ENCODE data around the gene PDAP1. TPM values are rescaled to one million over a fixed set of nuclear protein-coding genes. Genes with fewer than 3 reads are reported as not detected.
"Not testable (repeated sequence)": the region's sequence is repeated elsewhere in the genome, so short reads cannot be mapped to it uniquely, and the experiment has no call there.

The PDAP1 gene
- polyA plus RNA-seq, 1 donor (not counting 4 experiments of a cell fraction or from before 2014, with no cell fraction given), result 99.1 TPM

- H3K4me2 ChIP-seq (ENCODE audit: control insufficient read depth, extremely low read depth, insufficient read depth, low read depth, low read length); H3K4me1 ChIP-seq (ENCODE audit: control insufficient read depth, extremely low read depth, insufficient read depth, low read length); FAIRE-seq; dilution Hi-C loops (cut with MboI; ENCODE audit: extremely low pct_ligation_motif_present, low sequenced_read_pairs); H3K9me3 ChIP-seq (ENCODE audit: control insufficient read depth, low read depth, low read length); H3K9ac ChIP-seq (ENCODE audit: control insufficient read depth, extremely low read depth, insufficient read depth, low read length); H3K4me3 ChIP-seq (ENCODE audit: control insufficient read depth in 2 of 3, extremely low read depth in 1 of 3, insufficient read depth in 2 of 3, low read depth in 1 of 3, low read length in 3 of 3); H3K27ac ChIP-seq (ENCODE audit: control insufficient read depth, insufficient read depth, low read length); H3K9me1 ChIP-seq (ENCODE audit: control insufficient read depth, extremely low read depth, insufficient read depth, low read length); H3K27me3 ChIP-seq (ENCODE audit: control insufficient read depth, extremely low read depth, insufficient read depth, low read length); H2AFZ ChIP-seq (ENCODE audit: control insufficient read depth, low read length); DNase-seq (ENCODE audit: low read depth, low spot score); H4K20me1 ChIP-seq (ENCODE audit: control insufficient read depth, extremely low read depth, insufficient read depth, low read length): not testable (repeated sequence)
- H3K36me3 ChIP-seq (ENCODE audit: control insufficient read depth in 2 of 2, extremely low read depth in 1 of 2, insufficient read depth in 2 of 2, low read length in 2 of 2), result peaks cover 45 to 47% of the 10 kb centered on the region in 2 experiments
- peaks cover 20% of the 10 kb centered on the region for H3K79me2 ChIP-seq (ENCODE audit: control insufficient read depth, insufficient read depth, low read length)
- peak; percentile 37 to 65 (median 48) for TF ChIP-seq CTCF (optimal IDR thresholded peaks at IDR 0.05 in 1 of 3, IDR thresholded peaks at IDR 0.05 in 1 of 3, conservative IDR thresholded peaks at IDR 0.05 in 1 of 3; ENCODE audit: extremely low read depth in 1 of 3, insufficient read depth in 2 of 3, low read length in 3 of 3)
Measured at GRCh38 chr7:99415513-99416127, 7.2 kb upstream of the PDAP1 start.

DNA sequence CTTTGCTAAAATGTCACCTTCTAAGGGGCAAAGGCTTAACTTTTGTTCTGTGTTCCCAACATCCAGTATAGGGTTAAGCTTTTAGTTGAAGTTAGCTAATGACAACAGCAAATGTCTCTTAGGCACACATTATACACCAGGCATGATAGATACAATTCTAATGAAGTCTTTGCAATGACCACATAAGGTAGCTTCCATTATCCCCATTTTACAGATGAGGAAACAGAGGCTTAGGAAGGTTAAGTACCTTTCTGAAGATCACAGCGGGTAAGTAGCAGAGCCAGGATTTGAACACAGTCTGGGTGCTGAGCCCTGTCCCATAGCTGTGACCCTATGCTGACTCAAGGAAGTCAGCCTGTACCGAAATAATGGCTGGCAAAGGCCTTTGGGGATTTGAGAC is 2.2 kb upstream of the PDAP1 start:
- H3K4me2 ChIP-seq (ENCODE audit: control insufficient read depth, extremely low read depth, insufficient read depth, low read depth, low read length), result peak overlapping the region; percentile 4
- FAIRE-seq (no peak), DNase-seq (ENCODE audit: low read depth, low spot score) (no peak)
- peaks cover 15 to 27% of the 10 kb centered on the region in 2 experiments for H3K36me3 ChIP-seq (ENCODE audit: control insufficient read depth in 2 of 2, extremely low read depth in 1 of 2, insufficient read depth in 2 of 2, low read length in 2 of 2)
- H3K27me3 ChIP-seq (ENCODE audit: control insufficient read depth, extremely low read depth, insufficient read depth, low read length), result no peaks in the 10 kb centered on the region
- dilution Hi-C loops (cut with MboI; ENCODE audit: extremely low pct_ligation_motif_present, low sequenced_read_pairs), result no loop called here
- peaks cover 24% of the 10 kb centered on the region for H3K4me1 ChIP-seq (ENCODE audit: control insufficient read depth, extremely low read depth, insufficient read depth, low read length)
- no peak for TF ChIP-seq CTCF (optimal IDR thresholded peaks at IDR 0.05 in 1 of 3, IDR thresholded peaks at IDR 0.05 in 1 of 3, conservative IDR thresholded peaks at IDR 0.05 in 1 of 3; ENCODE audit: extremely low read depth in 1 of 3, insufficient read depth in 2 of 3, low read length in 3 of 3)
- H3K9me3 ChIP-seq (ENCODE audit: control insufficient read depth, low read depth, low read length), result no peaks in the 10 kb centered on the region
- peaks cover 3% of the 10 kb centered on the region for H3K9me1 ChIP-seq (ENCODE audit: control insufficient read depth, extremely low read depth, insufficient read depth, low read length)
- H3K79me2 ChIP-seq (ENCODE audit: control insufficient read depth, insufficient read depth, low read length), result peaks cover 66% of the 10 kb centered on the region
- no peak overlapping the region for H3K27ac ChIP-seq (ENCODE audit: control insufficient read depth, insufficient read depth, low read length)
- H4K20me1 ChIP-seq (ENCODE audit: control insufficient read depth, extremely low read depth, insufficient read depth, low read length), result peaks cover 6% of the 10 kb centered on the region
- H2AFZ ChIP-seq (ENCODE audit: control insufficient read depth, low read length), result no peak overlapping the region
- no peak overlapping the region for H3K4me3 ChIP-seq (ENCODE audit: control insufficient read depth in 2 of 3, extremely low read depth in 1 of 3, insufficient read depth in 2 of 3, low read depth in 1 of 3, low read length in 3 of 3)
- H3K9ac ChIP-seq (ENCODE audit: control insufficient read depth, extremely low read depth, insufficient read depth, low read length), result no peak overlapping the region
